Measurements from ENCODE around the gene TLE6. TPM values are rescaled to one million over a fixed set of nuclear protein-coding genes. Genes with fewer than 3 reads are reported as not detected.

The TLE6 gene
- total and polyA plus RNA-seq, 2 of the 4 experiments (the other 2 are of a cell fraction), result under 0.01 to 0.17 TPM

GRCh38 chr19:2981898-2982297 is 4.5 kb downstream of the TLE6 start:
- 95% methylated on average over 3 of the region's 5 CpGs; no CpG with 5 or more reads in 1 of the 2 experiments for WGBS, 2 experiments (ENCODE audit: extremely low coverage in 2 of 2, insufficient read length in 1 of 2)
- intact Hi-C loops (cut with micrococcal nuclease) (no loop called here), dilution Hi-C loops (cut with HindIII; ENCODE audit: low sequenced_read_pairs, unreplicated experiment) (no loop called here), in situ Hi-C loops (cut with MboI; ENCODE audit: low sequenced_read_pairs) (no loop called here)
- no peak overlapping the region for H3K27ac ChIP-seq (ENCODE audit: insufficient read depth, low read length)
- H3K18ac ChIP-seq (ENCODE audit: low read depth, low read length), result no peak overlapping the region
- no peak overlapping the region for H2BK5ac ChIP-seq (ENCODE audit: low read depth, low read length, poor library complexity, severe bottlenecking)
- H2AFZ ChIP-seq (replicated peaks; ENCODE audit: low read length, poor library complexity), result no peak overlapping the region
- no peaks in the 10 kb centered on the region for H3K36me3 ChIP-seq (ENCODE audit: control insufficient read depth, insufficient read depth, low read length)
- DNase-seq, result no peak
- peaks cover 10% of the 10 kb centered on the region; the same call in 1 of the 2 replicates for H3K4me1 ChIP-seq (ENCODE audit: control insufficient read depth, insufficient read depth, low read length)
- TF ChIP-seq POLR2A (IDR thresholded peaks at IDR 0.05; ENCODE audit: low read depth, low read length) (no peak), CEBPB (IDR thresholded peaks at IDR 0.05; ENCODE audit: low read depth, low read length) (no peak), NFE2L2 (IDR thresholded peaks at IDR 0.05; ENCODE audit: low read depth, low read length) (no peak), RFX5 (IDR thresholded peaks at IDR 0.05; ENCODE audit: low read depth, low read length) (no peak), FOS (IDR thresholded peaks at IDR 0.05; ENCODE audit: low read depth, low read length) (no peak), BHLHE40 (IDR thresholded peaks at IDR 0.05; ENCODE audit: low read depth, low read length) (no peak), MAZ (IDR thresholded peaks at IDR 0.05; ENCODE audit: borderline replicate concordance, low read depth, low read length) (no peak), RCOR1 (IDR thresholded peaks at IDR 0.05; ENCODE audit: insufficient replicate concordance, low read length) (no peak), SMC3 (IDR thresholded peaks at IDR 0.05; ENCODE audit: low read depth, low read length) (no peak), MAFK (IDR thresholded peaks at IDR 0.05; ENCODE audit: low read depth, low read length) (no peak), RAD21 (IDR thresholded peaks at IDR 0.05; ENCODE audit: low read length) (no peak)
- TF ChIP-seq, protein P1, sequence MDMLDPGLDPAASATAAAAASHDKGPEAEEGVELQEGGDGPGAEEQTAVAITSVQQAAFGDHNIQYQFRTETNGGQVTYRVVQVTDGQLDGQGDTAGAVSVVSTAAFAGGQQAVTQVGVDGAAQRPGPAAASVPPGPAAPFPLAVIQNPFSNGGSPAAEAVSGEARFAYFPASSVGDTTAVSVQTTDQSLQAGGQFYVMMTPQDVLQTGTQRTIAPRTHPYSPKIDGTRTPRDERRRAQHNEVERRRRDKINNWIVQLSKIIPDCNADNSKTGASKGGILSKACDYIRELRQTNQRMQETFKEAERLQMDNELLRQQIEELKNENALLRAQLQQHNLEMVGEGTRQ (IDR thresholded peaks at IDR 0.05; ENCODE audit: low read depth, low read length), result no peak
- TF ChIP-seq, protein P2, sequence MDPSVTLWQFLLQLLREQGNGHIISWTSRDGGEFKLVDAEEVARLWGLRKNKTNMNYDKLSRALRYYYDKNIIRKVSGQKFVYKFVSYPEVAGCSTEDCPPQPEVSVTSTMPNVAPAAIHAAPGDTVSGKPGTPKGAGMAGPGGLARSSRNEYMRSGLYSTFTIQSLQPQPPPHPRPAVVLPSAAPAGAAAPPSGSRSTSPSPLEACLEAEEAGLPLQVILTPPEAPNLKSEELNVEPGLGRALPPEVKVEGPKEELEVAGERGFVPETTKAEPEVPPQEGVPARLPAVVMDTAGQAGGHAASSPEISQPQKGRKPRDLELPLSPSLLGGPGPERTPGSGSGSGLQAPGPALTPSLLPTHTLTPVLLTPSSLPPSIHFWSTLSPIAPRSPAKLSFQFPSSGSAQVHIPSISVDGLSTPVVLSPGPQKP (IDR thresholded peaks at IDR 0.05; ENCODE audit: borderline replicate concordance, low read depth, low read length), result no peak
- TF ChIP-seq, protein P3, sequence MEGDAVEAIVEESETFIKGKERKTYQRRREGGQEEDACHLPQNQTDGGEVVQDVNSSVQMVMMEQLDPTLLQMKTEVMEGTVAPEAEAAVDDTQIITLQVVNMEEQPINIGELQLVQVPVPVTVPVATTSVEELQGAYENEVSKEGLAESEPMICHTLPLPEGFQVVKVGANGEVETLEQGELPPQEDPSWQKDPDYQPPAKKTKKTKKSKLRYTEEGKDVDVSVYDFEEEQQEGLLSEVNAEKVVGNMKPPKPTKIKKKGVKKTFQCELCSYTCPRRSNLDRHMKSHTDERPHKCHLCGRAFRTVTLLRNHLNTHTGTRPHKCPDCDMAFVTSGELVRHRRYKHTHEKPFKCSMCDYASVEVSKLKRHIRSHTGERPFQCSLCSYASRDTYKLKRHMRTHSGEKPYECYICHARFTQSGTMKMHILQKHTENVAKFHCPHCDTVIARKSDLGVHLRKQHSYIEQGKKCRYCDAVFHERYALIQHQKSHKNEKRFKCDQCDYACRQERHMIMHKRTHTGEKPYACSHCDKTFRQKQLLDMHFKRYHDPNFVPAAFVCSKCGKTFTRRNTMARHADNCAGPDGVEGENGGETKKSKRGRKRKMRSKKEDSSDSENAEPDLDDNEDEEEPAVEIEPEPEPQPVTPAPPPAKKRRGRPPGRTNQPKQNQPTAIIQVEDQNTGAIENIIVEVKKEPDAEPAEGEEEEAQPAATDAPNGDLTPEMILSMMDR (conservative IDR thresholded peaks at IDR 0.05; ENCODE audit: low read depth, low read length), result no peak
- no peak overlapping the region for H3K4me3 ChIP-seq (ENCODE audit: insufficient read depth, low read depth, low read length)
- H3K14ac ChIP-seq (replicated peaks; ENCODE audit: low read depth, low read length), result no peak overlapping the region
- H3K4me2 ChIP-seq (ENCODE audit: low read depth, low read length), result no peak overlapping the region
- no peak overlapping the region for H3K23ac ChIP-seq (ENCODE audit: low read depth, low read length)
- H2AK9ac ChIP-seq (replicated peaks; ENCODE audit: low read depth, low read length, poor library complexity), result no peak overlapping the region
- no peak overlapping the region for H3K56ac ChIP-seq (ENCODE audit: extremely low read depth, insufficient read depth, low read length)
- no peak overlapping the region for H3K4ac ChIP-seq (ENCODE audit: low read depth, low read length)
- CTCF ChIA-PET, result no interaction called here
- 0 out of 2 replicates have a peak, but pooled peaks cover 1% of the 10 kb centered on the region for H3K9me1 ChIP-seq (ENCODE audit: insufficient read depth, low read length)
- no TSS peak for BruUV-seq (replicated peaks)
- POLR2A ChIA-PET (ENCODE audit: unreplicated experiment), result interaction anchor here (0.7 kb wide), 1 partner anchor 24 kb away, joined by 3 read pairs; no protein-coding TSS in a partner anchor
- H4K5ac ChIP-seq (ENCODE audit: low read depth, low read length), result no peak overlapping the region
- H2BK20ac ChIP-seq (ENCODE audit: low read depth, low read length), result no peak overlapping the region
- ATAC-seq (ENCODE audit: low read depth), result no peak
- H3K9ac ChIP-seq (ENCODE audit: low read depth, low read length), result no peak overlapping the region
- peaks cover 3% of the 10 kb centered on the region for H3K27me3 ChIP-seq (ENCODE audit: control insufficient read depth, insufficient read depth, low read length)
- H4K91ac ChIP-seq (ENCODE audit: insufficient read depth, low read depth, low read length), result no peak overlapping the region
- H3K79me1 ChIP-seq (ENCODE audit: low read depth in 1 of 2, low read length in 2 of 2), result no peaks in the 10 kb centered on the region
- no peak overlapping the region for H2BK120ac ChIP-seq (ENCODE audit: low read depth, low read length)
- no peak overlapping the region for H2BK15ac ChIP-seq (ENCODE audit: low read depth, low read length)
- H4K8ac ChIP-seq (ENCODE audit: low read depth in 2 of 2, low read length in 2 of 2), result no peak overlapping the region
- no peaks in the 10 kb centered on the region for H4K20me1 ChIP-seq (ENCODE audit: insufficient read depth, low read length)
- no peak overlapping the region for H2AK5ac ChIP-seq (ENCODE audit: low read depth, low read length)
- no peaks in the 10 kb centered on the region for H3K9me3 ChIP-seq (ENCODE audit: control insufficient read depth, insufficient read depth, low read length)
